MM.1S (cell line): ENCODE measurements around the gene EBF3.

Experiments used
- DNase-seq: peaks from one replicate; pipeline ENCODE4 v3.0.0-alpha.2; 2015
- H2AFZ ChIP-seq: fragments of 300-600 bp; sonication (generic); 2 replicates; pipeline ENCODE4 v1.6.0; 2016; ENCODE audit warnings: antibody characterized with exemption, low read length
- H3F3A ChIP-seq: fragments of 300-600 bp; sonication (generic); 2 replicates; pipeline ENCODE4 v1.6.1; 2016; ENCODE audit warnings: mild to moderate bottlenecking, antibody characterized with exemption, low read length, moderate library complexity, mixed read lengths; ENCODE audit not compliant: insufficient read depth
- H3K27ac ChIP-seq: fragments of 300-600 bp; sonication (generic); 2 replicates; pipeline ENCODE4 v1.5.1; 2016; ENCODE audit warnings: mild to moderate bottlenecking, low read length
- H3K27me3 ChIP-seq: fragments of 300-600 bp; sonication (generic); replicated peaks from 2 replicates; pipeline ENCODE4 v1.6.0; 2016; ENCODE audit warnings: low read length; ENCODE audit not compliant: insufficient read depth
- H3K36me3 ChIP-seq: fragments of 300-600 bp; sonication (generic); replicated peaks from 2 replicates; pipeline ENCODE4 v1.6.1; 2016; ENCODE audit warnings: mild to moderate bottlenecking, low read length, mixed read lengths; ENCODE audit not compliant: insufficient read depth
- H3K4me1 ChIP-seq: fragments of 300-600 bp; sonication (generic); 2 replicates; pipeline ENCODE4 v1.6.1; 2016; ENCODE audit warnings: low read length, mixed read lengths
- H3K4me2 ChIP-seq: fragments of 300-600 bp; sonication (generic); 2 replicates; pipeline ENCODE4 v1.6.0; 2016; ENCODE audit warnings: low read depth, low read length
- H3K4me3 ChIP-seq: fragments of 300-600 bp; sonication (generic); 2 replicates; pipeline ENCODE4 v1.5.1; 2016; ENCODE audit warnings: low read length, mixed read lengths
- H3K79me2 ChIP-seq: fragments of 300-600 bp; sonication (generic); 2 replicates; pipeline ENCODE4 v1.6.1; 2016; ENCODE audit warnings: mixed run types, low read length, mixed read lengths
- H3K9ac ChIP-seq: fragments of 300-600 bp; sonication (generic); 2 replicates; pipeline ENCODE4 v1.6.1; 2016; ENCODE audit warnings: low read length, mixed read lengths
- H3K9me2 ChIP-seq: fragments of 300-600 bp; sonication (generic); replicated peaks from 2 replicates; pipeline ENCODE4 v1.6.1; 2016; ENCODE audit warnings: mild to moderate bottlenecking, low read length, mixed read lengths; ENCODE audit not compliant: insufficient read depth
- H3K9me3 ChIP-seq: fragments of 300-600 bp; sonication (generic); replicated peaks from 2 replicates; pipeline ENCODE4 v1.6.1; 2016; ENCODE audit warnings: mild to moderate bottlenecking, low read length, mixed read lengths; ENCODE audit not compliant: insufficient read depth
- H4K20me1 ChIP-seq: fragments of 300-600 bp; sonication (generic); 2 replicates; pipeline ENCODE4 v1.6.1; 2016; ENCODE audit warnings: mild to moderate bottlenecking, low read length, moderate library complexity, mixed read lengths; ENCODE audit not compliant: insufficient read depth
- CTCF ChIP-seq: fragments of 300-600 bp; sonication (generic); IDR thresholded peaks from 2 replicates; pipeline ENCODE4 v1.5.1; 2016; ENCODE audit warnings: antibody characterized with exemption, low read length, mixed read lengths
- EZH2 ChIP-seq: fragments of 300-600 bp; sonication (generic); optimal IDR thresholded peaks from 2 replicates; pipeline ENCODE3; 2017; ENCODE audit warnings: low read depth, mild to moderate bottlenecking, antibody characterized with exemption, low read length, mixed read lengths
- EZH2phosphoT487 ChIP-seq: fragments of 300-600 bp; sonication (generic); IDR thresholded peaks from 2 replicates; pipeline ENCODE4 v1.6.1; 2018; ENCODE audit warnings: antibody characterized with exemption, low read length

EBF3 gene

GRCh38 chr10:129839285-129840195 is 124.5 kb downstream of the EBF3 start:
- no peak overlapping the region for H3K27ac ChIP-seq

DNA sequence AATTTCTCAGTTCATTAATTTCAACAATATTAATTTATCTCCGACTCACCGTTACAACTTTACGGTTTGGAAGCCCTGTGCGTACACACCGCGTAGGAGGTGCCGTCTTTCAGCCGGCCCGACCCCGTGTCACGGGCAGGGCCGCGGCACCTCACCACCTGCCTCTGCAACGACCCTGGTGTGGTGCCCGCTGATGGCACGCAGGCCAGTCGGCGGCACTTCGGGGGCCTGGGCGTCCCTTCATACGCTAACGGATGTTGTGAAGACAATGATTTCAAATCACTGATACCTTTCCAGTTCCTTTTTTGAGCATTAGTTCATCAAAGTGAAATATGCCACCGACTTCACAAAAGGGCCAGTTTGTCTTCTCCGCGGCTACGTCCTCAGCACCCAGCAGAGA is 125.3 kb downstream of the EBF3 start:
- no peak for TF ChIP-seq CTCF
- TF ChIP-seq EZH2phosphoT487 = no peak
- TF ChIP-seq EZH2 = no peak
- Histone ChIP-seq H3K9ac (no peak overlapping the region), H3K4me2 (no peak overlapping the region), H2AFZ (no peak overlapping the region), H3F3A (no peaks in the 10 kb centered on the region), H3K27me3 (no peaks in the 10 kb centered on the region), H3K79me2 (no peaks in the 10 kb centered on the region), H3K4me3 (no peak overlapping the region), H3K27ac (no peak overlapping the region), H3K4me1 (no peaks in the 10 kb centered on the region), H3K9me2 (no peaks in the 10 kb centered on the region), H4K20me1 (no peaks in the 10 kb centered on the region), H3K36me3 (no peaks in the 10 kb centered on the region), H3K9me3 (no peaks in the 10 kb centered on the region)
- DNase-seq = no peak

More at GRCh38 chr10:129839285-129840195, 124.5 kb downstream of the EBF3 start:
- Histone ChIP-seq H3F3A (no peaks in the 10 kb centered on the region), H3K27me3 (no peaks in the 10 kb centered on the region), H3K79me2 (no peaks in the 10 kb centered on the region), H3K4me1 (no peaks in the 10 kb centered on the region), H3K4me2 (no peak overlapping the region), H3K4me3 (no peak overlapping the region), H2AFZ (no peak overlapping the region), H3K9ac (no peak overlapping the region), H3K36me3 (no peaks in the 10 kb centered on the region), H4K20me1 (no peaks in the 10 kb centered on the region), H3K9me2 (no peaks in the 10 kb centered on the region), H3K9me3 (no peaks in the 10 kb centered on the region)
- no peak for TF ChIP-seq EZH2
- TF ChIP-seq EZH2phosphoT487 = no peak
- no peak for TF ChIP-seq CTCF
- no peak for DNase-seq

- Histone ChIP-seq H3K4me2 (no peak overlapping the region), H3K4me1 (no peaks in the 10 kb centered on the region), H3K27me3 (no peaks in the 10 kb centered on the region), H2AFZ (no peak overlapping the region), H3K9me2 (no peaks in the 10 kb centered on the region), H3F3A (no peaks in the 10 kb centered on the region), H3K9ac (no peak overlapping the region), H3K79me2 (no peaks in the 10 kb centered on the region), H3K9me3 (no peaks in the 10 kb centered on the region), H3K27ac (no peak overlapping the region), H3K36me3 (no peaks in the 10 kb centered on the region), H4K20me1 (no peaks in the 10 kb centered on the region), H3K4me3 (no peak overlapping the region)
- TF ChIP-seq EZH2 (no peak), EZH2phosphoT487 (no peak), CTCF (no peak)
- DNase-seq = no peak
Measured at GRCh38 chr10:129837909-129838582, 126.0 kb downstream of the EBF3 start.
